Activated T-cell treated with anti-CD3 and anti-CD28 coated beads for 48 hours (primary cell): Measurements from ENCODE around the gene SAMD4B.
A peak's percentile ranks its signal among the peaks of the same experiment; 100 is the strongest.
"Not testable (repeated sequence)": the region's sequence is repeated elsewhere in the genome, so short reads cannot be mapped to it uniquely, and the experiment has no call there.

Source experiments
- DNase-seq: peaks from one replicate; pipeline ENCODE4 v3.0.0-alpha.2; 2020; ENCODE audit warnings: low read depth

SAMD4B gene

GRCh38 chr19:39372047-39372802, 30.0 kb downstream of the SAMD4B start:
- no peak for DNase-seq

DNA sequence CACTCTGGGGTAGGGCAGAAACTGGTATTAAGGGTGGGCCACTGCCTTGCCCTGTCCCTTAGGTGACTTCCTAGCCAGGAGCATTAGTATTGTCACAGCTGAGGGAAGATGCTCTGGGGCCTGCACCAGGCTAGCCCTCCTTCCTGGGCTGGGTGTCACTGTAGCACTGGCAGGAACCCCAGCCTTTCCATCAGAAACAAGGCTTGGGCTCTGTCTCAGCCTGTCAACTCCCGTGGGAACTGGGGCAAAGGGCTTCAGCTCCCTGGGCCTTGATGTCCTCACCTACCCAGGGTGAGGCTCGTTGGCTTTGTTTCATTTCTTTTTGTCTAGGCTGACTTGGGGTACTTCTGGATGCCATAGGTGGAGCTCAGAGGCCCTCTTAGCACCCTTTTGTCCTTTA, 30.7 kb downstream of the SAMD4B start:
- DNase-seq, result no peak

DNA sequence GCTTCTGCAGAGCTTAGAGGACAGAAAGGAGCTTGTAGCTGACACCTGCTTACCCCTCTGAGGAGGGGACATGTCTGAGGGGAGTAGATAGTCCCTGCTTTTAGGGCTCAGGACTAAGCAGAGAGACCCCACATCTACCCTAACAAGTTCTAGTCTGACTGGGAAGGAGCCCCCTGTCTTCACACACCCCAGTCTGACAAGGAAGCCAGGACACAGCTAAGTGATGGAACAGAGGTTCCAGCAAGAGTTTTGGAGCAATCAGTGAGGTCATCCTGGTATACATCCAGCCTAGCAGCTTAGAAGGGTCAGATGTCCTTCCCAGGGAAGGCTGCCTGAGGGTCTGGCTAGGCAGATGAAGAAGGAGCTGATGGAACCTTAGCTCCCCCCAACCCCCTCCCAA, 33.7 kb downstream of the SAMD4B start:
- DNase-seq, result no peak

- no peak for DNase-seq
Measured at GRCh38 chr19:39377373-39378362, 35.4 kb downstream of the SAMD4B start.

DNA sequence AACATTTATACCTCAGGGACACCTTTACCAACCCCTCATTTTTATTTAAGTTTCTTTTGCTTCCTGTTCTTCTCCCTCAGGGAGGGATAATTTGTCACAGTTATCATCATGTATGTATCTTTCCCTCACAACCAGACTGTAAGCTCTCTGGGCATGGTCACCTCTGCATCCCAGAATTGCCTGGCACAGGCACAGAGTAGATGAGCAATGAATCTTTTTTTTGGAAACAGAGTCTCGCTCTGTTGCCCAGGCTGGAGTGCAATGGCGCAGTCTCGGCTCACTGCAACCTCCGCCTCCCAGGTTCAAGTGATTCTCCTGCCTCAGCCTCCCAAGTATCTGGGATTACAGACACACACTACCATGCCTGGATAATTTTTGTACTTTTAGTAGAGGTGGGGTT, 37.1 kb downstream of the SAMD4B start:
- not testable (repeated sequence) for DNase-seq

- no peak for DNase-seq
Measured at GRCh38 chr19:39379865-39380396, 37.7 kb downstream of the SAMD4B start.

DNA sequence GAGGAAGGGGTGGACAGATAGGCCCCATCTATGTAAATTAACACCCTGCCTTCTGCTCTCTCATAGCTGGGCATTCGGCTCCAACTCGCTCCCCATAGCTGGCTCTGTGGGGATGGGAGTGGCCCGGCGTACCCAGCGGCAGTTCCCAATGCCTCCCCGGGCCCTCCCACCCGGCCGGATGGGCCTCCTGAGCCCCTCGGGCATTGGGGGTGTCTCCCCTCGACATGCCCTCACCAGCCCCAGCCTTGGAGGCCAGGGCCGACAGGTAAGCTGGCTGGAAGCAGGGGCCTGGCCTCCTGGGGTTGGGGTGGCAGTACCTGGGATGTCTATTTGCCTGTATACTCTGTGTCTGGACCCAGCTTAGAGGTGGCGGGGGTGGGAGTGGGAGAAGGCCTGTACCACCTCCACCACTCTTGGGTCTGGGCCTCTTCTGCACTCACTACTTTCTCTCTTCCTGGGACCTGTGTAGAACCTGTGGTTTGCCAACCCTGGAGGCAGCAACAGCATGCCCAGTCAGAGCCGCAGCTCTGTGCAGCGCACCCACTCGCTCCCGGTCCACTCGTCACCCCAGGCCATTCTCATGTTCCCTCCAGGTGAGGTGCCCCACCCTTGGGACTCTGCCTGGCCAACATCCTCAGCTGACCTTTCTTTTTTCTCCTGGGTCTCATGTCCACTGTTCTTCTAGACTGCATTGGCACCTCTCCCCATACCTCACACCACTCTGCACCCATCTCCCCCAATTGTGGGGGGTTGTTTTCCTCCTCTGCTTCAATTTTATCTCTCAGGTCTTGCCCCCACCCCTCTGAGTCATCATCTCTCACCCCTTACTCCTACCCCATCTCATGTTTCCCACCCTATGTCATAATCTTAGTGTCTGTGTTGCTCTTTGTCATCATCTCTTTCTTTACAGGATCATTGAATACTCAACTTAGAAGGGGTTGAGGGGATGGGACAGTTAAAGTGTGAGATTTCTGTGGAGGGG, 38.6 kb downstream of the SAMD4B start:
- DNase-seq, result no peak

DNA sequence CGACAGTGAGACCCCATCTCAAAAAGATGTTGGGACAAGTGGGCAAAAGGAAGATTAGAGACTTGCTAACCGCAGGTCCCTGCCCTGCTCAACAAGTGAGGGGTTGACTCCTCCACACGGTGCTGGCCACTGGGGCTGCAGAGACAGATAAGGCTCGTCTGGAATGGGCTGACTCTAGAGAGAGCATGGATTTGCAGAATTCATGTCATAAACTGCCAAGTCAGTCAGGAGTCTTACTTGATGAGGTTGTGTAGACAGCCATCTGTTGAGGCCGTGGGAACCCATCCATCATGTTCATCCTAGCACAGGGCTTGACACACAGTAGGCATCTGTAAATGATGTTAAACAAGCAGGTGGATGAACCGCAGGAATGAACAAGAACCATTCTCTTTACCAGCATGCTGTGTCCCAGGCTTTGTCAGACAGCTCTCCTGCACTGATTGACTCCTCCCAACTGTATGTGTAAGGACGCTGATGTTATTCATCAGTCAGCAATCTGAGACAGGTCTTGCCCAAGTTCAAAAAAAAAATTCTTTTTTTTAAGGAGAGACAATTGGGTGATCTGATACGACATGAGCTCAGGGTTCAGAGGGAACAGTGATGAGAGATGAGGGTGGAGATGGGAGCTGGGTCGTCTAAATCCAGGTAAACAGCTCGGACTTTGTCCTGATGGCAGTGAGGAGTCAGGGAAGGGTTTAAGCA, 39.8 kb downstream of the SAMD4B start:
- DNase-seq, result no peak

- no peak for DNase-seq
Measured at GRCh38 chr19:39382991-39383828, 41.0 kb downstream of the SAMD4B start.

- DNase-seq, result no peak
Measured at GRCh38 chr19:39384839-39385568, 42.8 kb downstream of the SAMD4B start.

DNA sequence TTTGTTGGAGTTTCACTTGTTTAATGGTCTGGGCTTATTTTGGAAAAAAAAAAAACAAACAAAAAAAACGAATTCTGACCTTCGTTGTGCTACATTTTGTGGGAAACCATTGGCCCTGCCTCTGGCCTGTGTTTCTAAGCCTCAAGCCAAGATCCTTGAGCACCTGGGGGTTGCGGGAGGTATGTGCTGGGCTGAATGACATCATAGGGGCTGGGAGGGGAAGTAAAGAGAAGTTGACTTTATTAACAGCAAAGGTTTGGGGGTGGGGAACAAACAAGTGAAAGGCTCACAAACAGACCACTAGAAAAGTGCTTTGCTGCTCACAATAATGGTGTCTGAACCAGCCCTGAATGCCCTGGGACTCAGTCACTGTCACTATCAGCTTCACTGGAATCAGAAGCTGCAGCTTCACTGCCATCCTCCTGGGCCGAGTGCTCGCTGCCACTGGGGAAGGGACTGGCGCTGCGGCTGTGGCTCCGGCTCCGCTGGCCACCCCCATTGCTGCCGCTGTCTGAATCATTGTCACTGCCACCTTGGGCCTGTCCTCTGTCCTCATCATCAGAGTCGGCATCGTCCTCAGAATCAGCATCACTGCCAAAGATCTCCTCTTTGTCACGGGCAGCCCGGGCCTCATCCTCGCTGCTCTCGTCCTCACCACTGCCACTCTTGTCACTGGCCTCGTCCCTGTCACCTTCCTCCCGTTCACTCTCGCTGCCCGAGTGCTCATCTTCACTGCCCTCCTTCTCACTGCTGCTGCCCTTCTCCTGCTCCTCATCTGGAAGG, 43.6 kb downstream of the SAMD4B start:
- DNase-seq, result no peak

GRCh38 chr19:39386557-39386956, 44.3 kb downstream of the SAMD4B start:
- no peak for DNase-seq

- DNase-seq, result no peak
Measured at GRCh38 chr19:39388657-39389056, 46.4 kb downstream of the SAMD4B start.

- DNase-seq, result no peak
Measured at GRCh38 chr19:39389631-39390414, 47.6 kb downstream of the SAMD4B start.

- DNase-seq, result no peak
Measured at GRCh38 chr19:39390451-39390750, 48.2 kb downstream of the SAMD4B start.

DNA sequence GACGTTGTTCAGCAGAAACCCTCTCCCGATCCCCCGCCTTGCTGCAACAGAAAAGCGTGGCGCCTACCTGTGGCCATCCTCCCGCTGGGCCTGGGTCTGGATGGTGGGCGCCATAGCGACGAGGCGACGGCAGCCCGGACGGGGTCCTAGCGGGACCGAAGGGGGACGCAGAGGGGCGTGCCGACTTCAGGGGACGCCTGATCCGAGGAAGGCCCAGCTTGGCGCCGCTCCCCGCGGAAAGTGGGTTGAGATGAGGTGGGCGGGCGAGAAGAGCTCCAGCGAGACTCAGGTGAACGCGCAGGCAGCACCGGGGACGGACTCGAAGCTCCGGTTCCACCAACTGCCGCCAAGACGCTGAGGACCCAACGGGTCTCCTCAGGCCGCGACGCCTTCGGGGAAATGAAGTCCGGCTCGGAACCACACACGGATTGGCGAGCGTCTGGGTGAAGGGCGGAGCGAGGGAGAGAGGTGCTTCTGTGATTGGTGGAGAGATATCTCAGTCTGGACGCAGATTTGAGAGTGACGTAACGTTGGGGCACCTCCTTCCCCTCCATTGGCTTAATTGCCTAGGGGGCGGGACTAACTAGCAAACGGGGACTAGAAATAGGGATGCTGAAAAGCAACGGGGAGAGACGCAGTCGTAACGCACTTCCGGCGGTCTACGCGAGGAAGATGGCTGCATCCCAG, 48.7 kb downstream of the SAMD4B start, which contains the start of the genes MED29 and PAF1:
Gene MED29 (plus strand): TSS at position 628 of the 687 bp plus-strand sequence. CDS start 45 bp downstream, at position 673.
Gene PAF1 (minus strand): TSS at position 356 of the 687 bp plus-strand sequence. CDS start 242 bp downstream, at position 114.
- peak; percentile 92 for DNase-seq
